Lower lobe of right lung (tissue), 2 donors: Measurements from ENCODE around the gene ELAVL3. TPM values are rescaled to one million over a fixed set of nuclear protein-coding genes. Genes with fewer than 3 reads are reported as not detected.

Source experiments
- ATAC-seq, 2 donors: fragments of 200-7000 bp; cut with Tn5 transposase; one replicate each; pipeline ENCODE4 v1.9.1; 2020 to 2022; ENCODE audit warnings: mild to moderate bottlenecking in 2 of 2, moderate library complexity in 2 of 2
- DNase-seq: peaks from one replicate; pipeline ENCODE4 v3.0.0-alpha.2; 2020
- H3K27ac ChIP-seq: fragments of 200-600 bp; one replicate; pipeline ENCODE4 v1.8.0; 2022
- H3K27me3 ChIP-seq: fragments of 200-600 bp; one replicate; pipeline ENCODE4 v1.8.0; 2022; ENCODE audit warnings: low read depth
- H3K36me3 ChIP-seq: fragments of 200-600 bp; one replicate; pipeline ENCODE4 v1.8.0; 2022; ENCODE audit warnings: mild to moderate bottlenecking
- H3K4me1 ChIP-seq: fragments of 200-600 bp; one replicate; pipeline ENCODE4 v1.8.0; 2022
- H3K4me3 ChIP-seq: fragments of 200-600 bp; one replicate; pipeline ENCODE4 v1.8.0; 2022; ENCODE audit warnings: mild to moderate bottlenecking
- H3K9me3 ChIP-seq: fragments of 200-600 bp; one replicate; pipeline ENCODE4 v1.8.0; 2022
- intact Hi-C: fragments of 100-400 bp; cut with DNase I; formaldehyde crosslinking; loops from one replicate; pipeline ENCODE4 v1.11.0; 2022
- total RNA-seq: library from RNA; stranded (reverse); fragmentation: NEBNext Ultra II Directional; extraction: Animal tissue kit (Norgen Biotek cat#: 25700); gene quantifications from one replicate; pipeline ENCODE4 v1.2.1, GENCODE V29; 2021
- TF ChIP-seq, protein P1 (sequence below): fragments of 200-600 bp; IDR thresholded peaks from one replicate; pipeline ENCODE4 v1.8.0; 2022; ENCODE audit warnings: antibody characterized with exemption, mild to moderate bottlenecking
- donor health status: DM: no; HTN: yes; CAD: no; lungs with severe emphysema.

ELAVL3 gene
- total RNA-seq, 1 donor from 2014 or later: not detected

DNA sequence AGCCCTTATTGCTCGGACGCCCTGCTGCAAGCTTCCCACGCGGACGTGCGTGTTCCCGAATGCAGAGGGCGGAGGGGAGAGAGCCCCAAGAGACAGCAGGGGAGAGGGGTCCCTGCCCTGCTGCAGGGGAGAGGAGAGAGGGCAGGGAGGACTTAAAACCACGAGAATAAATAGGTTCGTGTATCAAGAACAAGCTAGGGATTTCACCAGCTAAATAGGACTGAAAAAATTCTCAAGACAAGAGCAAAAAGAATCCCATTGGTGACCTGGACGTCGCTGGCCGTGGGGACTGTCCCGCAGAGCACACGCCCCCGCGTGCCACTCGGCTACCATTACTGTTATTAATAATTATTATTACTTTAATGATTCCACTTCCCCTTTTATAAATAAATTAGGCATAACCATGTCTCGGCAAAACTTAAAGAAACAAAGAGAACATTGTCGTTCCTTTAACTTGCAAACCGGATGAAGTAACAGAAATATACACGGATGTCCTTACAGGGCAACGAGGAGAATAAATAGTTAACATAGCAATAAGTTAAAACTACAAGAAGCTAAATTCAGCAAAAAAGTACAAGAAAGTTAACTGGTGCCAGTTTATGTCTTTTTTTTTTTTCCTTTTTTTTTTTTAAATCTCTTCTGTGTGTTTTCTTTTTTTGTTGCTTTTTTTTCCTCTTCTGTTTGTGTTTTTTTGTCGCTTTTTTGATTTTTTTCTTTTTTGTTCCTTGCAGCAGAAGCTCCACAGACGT lies 28.8 kb downstream of the ELAVL3 start:
- Histone ChIP-seq H3K27me3 (no peaks in the 10 kb centered on the region), H3K9me3 (no peaks in the 10 kb centered on the region), H3K36me3 (peaks cover 39% of the 10 kb centered on the region), H3K4me1 (no peaks in the 10 kb centered on the region), H3K27ac (no peak overlapping the region), H3K4me3 (no peak overlapping the region)
- DNase-seq: no peak
- no peak for ATAC-seq
- TF ChIP-seq, protein P1, sequence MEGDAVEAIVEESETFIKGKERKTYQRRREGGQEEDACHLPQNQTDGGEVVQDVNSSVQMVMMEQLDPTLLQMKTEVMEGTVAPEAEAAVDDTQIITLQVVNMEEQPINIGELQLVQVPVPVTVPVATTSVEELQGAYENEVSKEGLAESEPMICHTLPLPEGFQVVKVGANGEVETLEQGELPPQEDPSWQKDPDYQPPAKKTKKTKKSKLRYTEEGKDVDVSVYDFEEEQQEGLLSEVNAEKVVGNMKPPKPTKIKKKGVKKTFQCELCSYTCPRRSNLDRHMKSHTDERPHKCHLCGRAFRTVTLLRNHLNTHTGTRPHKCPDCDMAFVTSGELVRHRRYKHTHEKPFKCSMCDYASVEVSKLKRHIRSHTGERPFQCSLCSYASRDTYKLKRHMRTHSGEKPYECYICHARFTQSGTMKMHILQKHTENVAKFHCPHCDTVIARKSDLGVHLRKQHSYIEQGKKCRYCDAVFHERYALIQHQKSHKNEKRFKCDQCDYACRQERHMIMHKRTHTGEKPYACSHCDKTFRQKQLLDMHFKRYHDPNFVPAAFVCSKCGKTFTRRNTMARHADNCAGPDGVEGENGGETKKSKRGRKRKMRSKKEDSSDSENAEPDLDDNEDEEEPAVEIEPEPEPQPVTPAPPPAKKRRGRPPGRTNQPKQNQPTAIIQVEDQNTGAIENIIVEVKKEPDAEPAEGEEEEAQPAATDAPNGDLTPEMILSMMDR: no peak
- intact Hi-C loops: no loop called here

DNA sequence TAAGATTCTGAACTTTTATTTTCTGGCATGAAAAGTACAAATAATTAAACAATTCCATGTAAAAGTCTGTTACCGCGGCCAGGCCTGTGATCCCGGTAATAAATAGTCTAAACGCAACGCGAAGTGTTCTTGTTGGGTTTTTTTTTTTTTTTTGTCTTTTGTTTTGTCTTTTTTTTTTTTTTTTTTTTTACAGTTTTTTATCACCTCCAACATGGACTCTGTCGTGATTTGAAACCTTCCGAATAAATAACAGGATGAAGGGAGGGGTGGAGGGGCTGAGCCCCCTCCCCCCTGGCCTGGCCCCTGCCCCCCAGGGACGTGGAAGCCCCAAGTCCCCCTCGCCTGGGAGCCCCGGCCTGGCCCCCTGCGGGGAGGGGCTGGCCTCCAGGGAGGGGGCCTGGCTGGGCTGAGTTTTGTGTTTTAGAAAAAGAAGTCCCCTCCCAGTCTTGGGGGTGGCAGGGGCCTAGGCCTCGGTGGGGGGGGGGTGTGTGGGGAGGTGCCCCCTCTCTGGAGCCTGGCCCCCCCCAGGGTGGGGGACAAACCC lies 29.4 kb downstream of the ELAVL3 start:
- Histone ChIP-seq H3K4me3 (no peak overlapping the region), H3K36me3 (peaks cover 44% of the 10 kb centered on the region), H3K27me3 (no peaks in the 10 kb centered on the region), H3K4me1 (no peaks in the 10 kb centered on the region), H3K9me3 (no peaks in the 10 kb centered on the region), H3K27ac (no peak overlapping the region)
- intact Hi-C loops: no loop called here
- DNase-seq (no peak), ATAC-seq (no peak)
- TF ChIP-seq, protein P1: no peak

DNA sequence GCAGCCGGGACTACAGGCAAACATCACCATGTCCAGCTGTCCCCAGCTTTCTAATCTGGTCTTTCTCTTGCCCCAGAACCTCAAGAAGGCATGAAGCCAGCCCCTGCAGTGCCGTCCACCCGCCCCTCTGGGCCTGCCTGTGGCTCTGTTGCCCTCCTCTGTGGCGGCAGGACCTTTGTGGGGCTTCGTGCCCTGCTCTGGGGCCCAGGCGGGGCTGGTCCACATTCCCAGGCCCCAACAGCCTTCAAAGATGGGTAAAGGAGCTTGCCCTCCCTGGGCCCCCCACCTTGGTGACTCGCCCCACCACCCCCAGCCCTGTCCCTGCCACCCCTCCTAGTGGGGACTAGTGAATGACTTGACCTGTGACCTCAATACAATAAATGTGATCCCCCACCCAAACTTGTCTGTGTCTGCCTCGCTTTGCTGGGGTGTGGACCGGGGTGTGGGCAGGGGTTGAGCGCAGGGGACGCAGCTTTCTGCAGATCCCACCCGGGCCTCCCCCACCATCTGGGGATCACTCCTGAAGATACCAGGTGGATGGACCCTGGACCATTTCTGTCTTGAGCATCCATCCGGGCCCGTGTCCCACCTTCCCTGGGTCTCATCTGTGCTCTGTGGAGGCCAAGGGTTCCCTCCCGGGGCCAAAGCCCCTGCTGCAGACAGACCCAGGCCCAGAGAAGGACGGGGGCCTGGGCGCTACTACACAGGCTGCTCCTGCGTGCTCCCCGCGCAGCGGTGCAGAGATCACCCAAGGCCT lies 30.1 kb downstream of the ELAVL3 start:
- no peak overlapping the region for H3K27ac ChIP-seq
- no peaks in the 10 kb centered on the region for H3K9me3 ChIP-seq
- DNase-seq (no peak), ATAC-seq (no peak)
- H3K36me3 ChIP-seq: peaks cover 50% of the 10 kb centered on the region
- no peaks in the 10 kb centered on the region for H3K27me3 ChIP-seq
- TF ChIP-seq, protein P1: no peak
- no peak overlapping the region for H3K4me3 ChIP-seq
- H3K4me1 ChIP-seq: no peaks in the 10 kb centered on the region
- intact Hi-C loops: no loop called here

DNA sequence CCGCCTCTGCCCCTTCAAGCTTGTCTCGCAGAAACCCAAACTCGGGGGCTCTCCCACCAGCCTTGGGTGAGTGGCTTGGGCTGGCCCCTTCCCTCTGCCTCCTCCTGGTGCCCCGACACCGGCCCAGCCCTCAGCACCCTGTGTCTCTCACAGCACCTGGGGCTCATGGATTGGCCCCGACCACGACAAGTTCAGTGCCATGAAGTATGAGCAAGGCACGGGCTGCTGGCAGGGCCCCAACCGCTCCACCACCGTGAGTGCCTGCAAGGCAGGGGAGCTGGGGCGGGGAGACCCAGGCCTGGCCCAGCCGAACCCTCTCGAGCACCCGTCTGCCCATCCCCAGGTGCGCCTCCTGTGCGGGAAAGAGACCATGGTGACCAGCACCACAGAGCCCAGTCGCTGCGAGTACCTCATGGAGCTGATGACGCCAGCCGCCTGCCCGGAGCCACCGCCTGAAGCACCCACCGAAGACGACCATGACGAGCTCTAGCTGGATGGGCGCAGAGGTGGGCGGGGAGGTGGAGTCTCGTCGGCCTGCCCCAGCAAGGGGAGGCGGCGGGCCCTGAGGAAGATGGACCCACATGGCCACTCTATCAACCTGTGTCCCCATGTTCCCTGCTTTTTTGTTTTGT lies 31.8 kb downstream of the ELAVL3 start:
- no peak for ATAC-seq
- H3K9me3 ChIP-seq: no peaks in the 10 kb centered on the region
- no peak overlapping the region for H3K27ac ChIP-seq
- no peaks in the 10 kb centered on the region for H3K4me1 ChIP-seq
- no peaks in the 10 kb centered on the region for H3K27me3 ChIP-seq
- no peak overlapping the region for H3K4me3 ChIP-seq
- no peak for DNase-seq
- intact Hi-C loops: no loop called here
- TF ChIP-seq, protein P1: no peak
- peaks cover 67% of the 10 kb centered on the region for H3K36me3 ChIP-seq

DNA sequence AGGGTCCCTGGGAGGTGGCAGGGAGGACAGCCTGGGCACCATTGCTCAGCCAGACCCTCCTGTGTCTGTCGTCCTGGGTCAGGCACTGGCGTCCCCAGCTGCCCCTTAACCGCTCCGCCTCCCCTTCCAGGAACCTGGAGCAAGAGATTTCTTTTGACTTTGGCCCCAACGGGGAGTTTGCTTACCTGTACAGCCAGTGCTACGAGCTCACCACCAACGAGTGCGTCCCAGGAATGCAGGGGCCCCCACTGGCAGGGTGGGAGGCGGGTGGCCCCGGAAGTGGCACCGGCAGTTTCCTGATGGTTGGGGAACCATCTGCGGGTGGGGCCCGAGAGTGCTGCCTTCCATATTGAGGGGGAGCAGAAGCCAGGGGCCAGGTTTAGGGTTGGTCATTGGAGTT lies 32.4 kb downstream of the ELAVL3 start:
- intact Hi-C loops: no loop called here
- Histone ChIP-seq H3K27me3 (no peaks in the 10 kb centered on the region), H3K4me1 (no peaks in the 10 kb centered on the region), H3K9me3 (no peaks in the 10 kb centered on the region), H3K27ac (no peak overlapping the region), H3K4me3 (no peak overlapping the region), H3K36me3 (peaks cover 73% of the 10 kb centered on the region)
- TF ChIP-seq, protein P1: no peak
- ATAC-seq: no peak
- no peak for DNase-seq
